ENCODE data around the gene KCNJ14.

Gene KCNJ14

GRCh38 chr19:48495396-48495795 is 40.0 kb downstream of the KCNJ14 start:
- ChIA-PET CTCF (no interaction called here), POLR2A (interaction anchor here (1.0 kb wide), 1 partner anchor 131 kb away, joined by 3 read pairs; the partner anchor contains the start of genes SYNGR4 and TMEM143)
- TF ChIP-seq BHLHE40 (IDR thresholded peaks at IDR 0.05; ENCODE audit: borderline replicate concordance), result no peak
- no peak for TF ChIP-seq ARNT (IDR thresholded peaks at IDR 0.05)
- TF ChIP-seq CTBP1 (IDR thresholded peaks at IDR 0.05; ENCODE audit: borderline replicate concordance), result no peak
- no peak for TF ChIP-seq L3MBTL2 (conservative IDR thresholded peaks at IDR 0.05)
- no peak for TF ChIP-seq FOXM1 (IDR thresholded peaks at IDR 0.05; ENCODE audit: borderline replicate concordance)
- no peak for TF ChIP-seq SUZ12 (IDR thresholded peaks at IDR 0.05)
- no peak for TF ChIP-seq NFRKB (IDR thresholded peaks at IDR 0.05)
- no peak for TF ChIP-seq ELF4 (IDR thresholded peaks at IDR 0.05)
- TF ChIP-seq ZNF384 (IDR thresholded peaks at IDR 0.05), result no peak
- no peak for TF ChIP-seq TARDBP (IDR thresholded peaks at IDR 0.05)
- TF ChIP-seq HDGF (IDR thresholded peaks at IDR 0.05; ENCODE audit: borderline replicate concordance), result no peak
- no peak for TF ChIP-seq PKNOX1 (IDR thresholded peaks at IDR 0.05)
- TF ChIP-seq FOXK2 (IDR thresholded peaks at IDR 0.05), result no peak
- TF ChIP-seq FOXA1 (IDR thresholded peaks at IDR 0.05), result no peak
- TF ChIP-seq SP1 (IDR thresholded peaks at IDR 0.05), result no peak
- TF ChIP-seq LEF1 (IDR thresholded peaks at IDR 0.05; ENCODE audit: borderline replicate concordance), result no peak
- DNase-seq (ENCODE audit: extremely low spot score), result no peak

GRCh38 chr19:48496959-48497727 is 41.8 kb downstream of the KCNJ14 start:
- CTCF ChIA-PET, result no interaction called here
- no peak for DNase-seq (ENCODE audit: extremely low spot score)
- POLR2A ChIA-PET, result no interaction called here

GRCh38 chr19:48497728-48498594 is 42.6 kb downstream of the KCNJ14 start:
- ChIA-PET CTCF (no interaction called here), POLR2A (no interaction called here)
- TF ChIP-seq TARDBP (IDR thresholded peaks at IDR 0.05), result no peak
- TF ChIP-seq L3MBTL2 (conservative IDR thresholded peaks at IDR 0.05), result no peak
- TF ChIP-seq SUZ12 (IDR thresholded peaks at IDR 0.05), result no peak
- TF ChIP-seq FOXA1 (IDR thresholded peaks at IDR 0.05), result no peak
- no peak for TF ChIP-seq ELF4 (IDR thresholded peaks at IDR 0.05)
- TF ChIP-seq HDGF (IDR thresholded peaks at IDR 0.05; ENCODE audit: borderline replicate concordance), result no peak
- no peak for TF ChIP-seq NFRKB (IDR thresholded peaks at IDR 0.05)
- TF ChIP-seq ZNF384 (IDR thresholded peaks at IDR 0.05), result no peak
- no peak for TF ChIP-seq SP1 (IDR thresholded peaks at IDR 0.05)
- TF ChIP-seq ARNT (IDR thresholded peaks at IDR 0.05), result no peak
- TF ChIP-seq CTBP1 (IDR thresholded peaks at IDR 0.05; ENCODE audit: borderline replicate concordance), result no peak
- TF ChIP-seq LEF1 (IDR thresholded peaks at IDR 0.05; ENCODE audit: borderline replicate concordance), result no peak
- no peak for TF ChIP-seq BHLHE40 (IDR thresholded peaks at IDR 0.05; ENCODE audit: borderline replicate concordance)
- DNase-seq (ENCODE audit: extremely low spot score), result no peak

More at GRCh38 chr19:48496959-48497727, 41.8 kb downstream of the KCNJ14 start:
- no peak for TF ChIP-seq PKNOX1 (IDR thresholded peaks at IDR 0.05)
- TF ChIP-seq ARNT (IDR thresholded peaks at IDR 0.05), result no peak
- no peak for TF ChIP-seq LEF1 (IDR thresholded peaks at IDR 0.05; ENCODE audit: borderline replicate concordance)

- ChIA-PET POLR2A (no interaction called here), CTCF (no interaction called here)
- no peak for TF ChIP-seq L3MBTL2 (conservative IDR thresholded peaks at IDR 0.05)
- TF ChIP-seq BHLHE40 (IDR thresholded peaks at IDR 0.05; ENCODE audit: borderline replicate concordance), result no peak
- TF ChIP-seq HDGF (IDR thresholded peaks at IDR 0.05; ENCODE audit: borderline replicate concordance), result no peak
- TF ChIP-seq TARDBP (IDR thresholded peaks at IDR 0.05), result no peak
- no peak for TF ChIP-seq LEF1 (IDR thresholded peaks at IDR 0.05; ENCODE audit: borderline replicate concordance)
- no peak for TF ChIP-seq CTBP1 (IDR thresholded peaks at IDR 0.05; ENCODE audit: borderline replicate concordance)
- TF ChIP-seq FOXK2 (IDR thresholded peaks at IDR 0.05), result no peak
- no peak for TF ChIP-seq ELF4 (IDR thresholded peaks at IDR 0.05)
- TF ChIP-seq PKNOX1 (IDR thresholded peaks at IDR 0.05), result no peak
- no peak for TF ChIP-seq SUZ12 (IDR thresholded peaks at IDR 0.05)
- no peak for TF ChIP-seq ARNT (IDR thresholded peaks at IDR 0.05)
- TF ChIP-seq FOXA1 (IDR thresholded peaks at IDR 0.05), result no peak
- TF ChIP-seq NFRKB (IDR thresholded peaks at IDR 0.05), result no peak
- no peak for TF ChIP-seq SP1 (IDR thresholded peaks at IDR 0.05)
- no peak for TF ChIP-seq ZNF384 (IDR thresholded peaks at IDR 0.05)
- TF ChIP-seq FOXM1 (IDR thresholded peaks at IDR 0.05; ENCODE audit: borderline replicate concordance), result no peak
- DNase-seq (ENCODE audit: extremely low spot score), result no peak
Measured at GRCh38 chr19:48498595-48499311, 43.4 kb downstream of the KCNJ14 start.

Data from HEK293T (cell line).